ENCODE data around the gene TMEM201. TPM values are rescaled to one million over a fixed set of nuclear protein-coding genes. Genes with fewer than 3 reads are reported as not detected.

The TMEM201 gene
- total RNA-seq, 2 experiments from 2014 or later = 20.0 to 26.9 TPM

DNA sequence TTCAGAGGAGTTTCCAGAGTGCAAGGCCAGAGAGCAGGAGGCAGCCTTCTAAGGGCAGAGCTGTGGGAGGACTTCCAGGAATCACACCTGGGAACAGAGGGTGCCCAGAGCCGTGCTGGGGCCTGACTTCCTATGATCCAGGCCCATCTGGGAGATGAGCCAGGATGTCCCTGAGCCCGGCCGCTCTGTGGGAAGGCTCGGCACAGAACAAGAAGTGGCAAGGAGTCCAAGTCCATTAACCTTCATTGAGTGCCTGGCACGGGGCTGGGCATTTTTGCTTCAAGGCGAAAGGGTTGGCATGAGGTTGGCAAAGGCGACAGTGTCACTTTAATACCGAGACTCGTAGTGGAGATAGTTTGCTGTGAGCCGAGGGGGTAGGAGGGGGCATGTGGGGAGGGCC is 18.2 kb downstream of the TMEM201 start:
- Mint-ChIP-seq H3K4me1 (no peaks in the 10 kb centered on the region), H3K36me3 (peaks cover 6% of the 10 kb centered on the region), H3K4me3 (no peak overlapping the region), H3K27ac (no peak overlapping the region), H3K27me3 (no peaks in the 10 kb centered on the region), H3K9me3 (ENCODE audit: low read depth) (no peaks in the 10 kb centered on the region)
- no peak for DNase-seq
- CTCF ChIA-PET = interaction anchor here (1.3 kb wide), 1 partner anchor 8 kb away, joined by 3 read pairs; no protein-coding TSS in a partner anchor
- no peak for ATAC-seq

DNA sequence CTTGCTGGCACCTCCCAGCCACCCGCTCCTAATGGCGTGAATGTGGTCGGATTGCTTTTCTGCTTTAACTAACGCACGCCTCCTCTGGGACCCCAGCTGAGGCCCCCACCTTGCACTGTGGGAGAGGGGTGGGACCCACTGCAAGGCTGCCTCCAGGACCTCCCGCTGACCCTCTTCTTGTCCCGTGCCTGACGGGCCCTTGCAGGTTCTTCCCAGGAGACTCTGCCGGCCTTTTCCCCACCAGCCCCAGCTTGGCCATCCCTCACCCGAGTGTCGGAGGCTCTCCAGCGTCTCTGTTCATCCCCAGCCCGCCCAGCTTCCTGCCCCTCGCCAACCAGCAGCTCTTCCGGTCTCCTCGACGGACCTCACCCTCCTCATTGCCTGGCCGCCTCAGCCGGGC is 18.6 kb downstream of the TMEM201 start:
- ATAC-seq = no peak
- Mint-ChIP-seq H3K4me1 (no peaks in the 10 kb centered on the region), H3K9me3 (ENCODE audit: low read depth) (no peaks in the 10 kb centered on the region), H3K27ac (no peak overlapping the region), H3K27me3 (no peaks in the 10 kb centered on the region), H3K4me3 (no peak overlapping the region), H3K36me3 (peaks cover 6% of the 10 kb centered on the region)
- no peak for DNase-seq
- CTCF ChIA-PET = interaction anchor here (1.3 kb wide), 1 partner anchor 8 kb away, joined by 3 read pairs; no protein-coding TSS in a partner anchor

DNA sequence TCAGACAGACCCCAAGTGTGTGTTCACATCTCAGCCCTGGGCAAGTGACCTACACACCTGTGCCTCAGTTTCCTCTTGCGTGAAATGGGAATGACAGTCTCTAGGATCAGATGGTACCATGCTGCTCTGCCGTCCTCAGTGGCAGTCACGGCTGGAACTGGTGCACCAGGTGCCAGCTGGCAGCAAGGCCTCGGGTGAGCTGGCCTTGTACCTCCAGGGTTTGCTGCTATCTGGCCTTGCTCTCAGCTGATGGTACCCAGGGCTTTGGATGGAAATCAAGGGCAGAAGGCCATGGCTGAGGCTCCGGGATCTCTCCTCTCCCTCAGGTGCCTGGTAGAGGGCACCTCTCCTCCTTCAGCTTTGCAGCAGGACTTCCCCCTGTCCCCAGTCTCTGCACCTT is 21.3 kb downstream of the TMEM201 start:
- H3K9me3 Mint-ChIP-seq (ENCODE audit: low read depth) = no peaks in the 10 kb centered on the region
- H3K4me1 Mint-ChIP-seq = no peaks in the 10 kb centered on the region
- no peak overlapping the region for H3K4me3 Mint-ChIP-seq
- DNase-seq (no peak), ATAC-seq (no peak)
- H3K27me3 Mint-ChIP-seq = no peaks in the 10 kb centered on the region
- peaks cover 6% of the 10 kb centered on the region for H3K36me3 Mint-ChIP-seq
- CTCF ChIA-PET = no interaction called here
- no peak overlapping the region for H3K27ac Mint-ChIP-seq

DNA sequence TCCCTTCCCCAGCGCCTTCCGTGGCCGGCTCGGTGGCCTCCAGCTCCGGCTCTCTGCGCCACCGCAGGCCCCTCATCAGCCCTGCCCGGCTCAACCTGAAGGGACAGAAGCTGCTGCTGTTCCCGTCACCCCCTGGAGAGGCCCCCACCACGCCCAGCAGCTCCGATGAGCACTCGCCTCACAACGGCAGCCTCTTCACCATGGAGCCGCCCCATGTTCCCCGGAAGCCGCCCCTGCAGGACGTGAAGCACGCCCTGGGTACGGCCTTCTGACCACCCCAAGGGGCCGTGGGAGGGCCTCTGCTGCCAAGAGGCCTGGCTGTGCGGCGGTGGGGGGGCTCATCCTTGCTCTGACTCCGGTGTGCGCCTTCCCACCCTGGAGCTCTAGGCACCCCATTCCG is 21.8 kb downstream of the TMEM201 start:
- Mint-ChIP-seq H3K27ac (no peak overlapping the region), H3K27me3 (no peaks in the 10 kb centered on the region), H3K9me3 (ENCODE audit: low read depth) (no peaks in the 10 kb centered on the region), H3K36me3 (peaks cover 6% of the 10 kb centered on the region), H3K4me3 (no peak overlapping the region), H3K4me1 (no peaks in the 10 kb centered on the region)
- DNase-seq (no peak), ATAC-seq (no peak)
- CTCF ChIA-PET = no interaction called here

DNA sequence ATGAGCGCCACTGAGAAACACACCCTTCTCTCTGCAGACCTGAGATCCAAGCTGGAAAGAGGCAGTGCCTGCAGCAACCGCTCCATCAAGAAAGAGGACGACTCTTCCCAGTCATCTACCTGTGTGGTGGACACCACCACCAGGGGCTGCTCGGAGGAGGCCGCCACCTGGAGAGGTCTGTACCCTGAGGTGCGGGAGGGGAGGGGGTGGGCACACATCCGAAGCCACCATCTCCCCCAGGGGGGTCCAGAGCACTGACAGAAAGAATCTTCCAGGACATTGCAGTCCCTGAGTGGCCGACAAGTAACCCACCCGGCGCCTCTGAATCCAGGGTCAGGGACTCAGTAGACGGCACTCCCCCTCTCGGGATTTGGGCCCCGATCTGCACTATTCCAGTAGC is 23.0 kb downstream of the TMEM201 start:
- no peak overlapping the region for H3K4me3 Mint-ChIP-seq
- CTCF ChIA-PET = no interaction called here
- no peaks in the 10 kb centered on the region for H3K27me3 Mint-ChIP-seq
- no peak overlapping the region for H3K27ac Mint-ChIP-seq
- H3K4me1 Mint-ChIP-seq = no peaks in the 10 kb centered on the region
- no peak for DNase-seq
- H3K36me3 Mint-ChIP-seq = peaks cover 6% of the 10 kb centered on the region
- no peak for ATAC-seq
- H3K9me3 Mint-ChIP-seq (ENCODE audit: low read depth) = no peaks in the 10 kb centered on the region

DNA sequence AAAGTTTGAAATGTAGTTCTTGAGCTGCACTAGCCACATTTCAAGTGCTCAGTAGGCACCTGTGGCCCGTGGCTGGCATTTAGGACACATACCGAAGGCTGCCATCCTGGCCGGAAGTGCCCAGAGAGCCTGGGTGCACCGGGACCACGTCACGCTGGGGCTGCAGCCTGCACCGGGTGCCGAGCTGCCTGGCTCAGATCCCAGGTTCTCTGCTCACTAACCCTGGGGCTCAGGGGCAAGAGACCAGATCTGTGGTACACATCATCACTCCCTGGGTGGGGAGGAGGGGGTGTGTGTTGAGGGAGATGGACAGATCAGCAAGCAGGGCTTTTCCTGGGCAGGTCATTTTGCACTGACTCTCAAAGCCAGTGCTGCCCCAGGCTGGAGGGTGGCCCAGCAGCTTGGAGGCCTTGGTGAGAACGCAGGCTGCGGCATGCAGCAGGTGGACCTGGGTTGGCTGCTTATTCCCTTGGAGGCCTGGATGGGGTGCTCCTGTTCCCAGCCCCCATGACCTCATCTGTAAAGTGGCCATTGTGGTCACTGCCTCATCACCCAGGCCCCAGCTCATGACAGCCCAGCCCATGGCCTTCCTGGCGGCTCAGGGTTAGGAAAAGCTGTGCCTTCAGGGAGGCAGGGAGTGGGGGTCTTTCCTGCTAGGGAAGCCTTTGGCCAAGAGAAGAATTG is 23.6 kb downstream of the TMEM201 start:
- H3K27ac Mint-ChIP-seq = no peak overlapping the region
- H3K36me3 Mint-ChIP-seq = peaks cover 6% of the 10 kb centered on the region
- no peak for ATAC-seq
- no peaks in the 10 kb centered on the region for H3K27me3 Mint-ChIP-seq
- DNase-seq = no peak
- no peaks in the 10 kb centered on the region for H3K9me3 Mint-ChIP-seq (ENCODE audit: low read depth)
- no peaks in the 10 kb centered on the region for H3K4me1 Mint-ChIP-seq
- no peak overlapping the region for H3K4me3 Mint-ChIP-seq
- CTCF ChIA-PET = no interaction called here

DNA sequence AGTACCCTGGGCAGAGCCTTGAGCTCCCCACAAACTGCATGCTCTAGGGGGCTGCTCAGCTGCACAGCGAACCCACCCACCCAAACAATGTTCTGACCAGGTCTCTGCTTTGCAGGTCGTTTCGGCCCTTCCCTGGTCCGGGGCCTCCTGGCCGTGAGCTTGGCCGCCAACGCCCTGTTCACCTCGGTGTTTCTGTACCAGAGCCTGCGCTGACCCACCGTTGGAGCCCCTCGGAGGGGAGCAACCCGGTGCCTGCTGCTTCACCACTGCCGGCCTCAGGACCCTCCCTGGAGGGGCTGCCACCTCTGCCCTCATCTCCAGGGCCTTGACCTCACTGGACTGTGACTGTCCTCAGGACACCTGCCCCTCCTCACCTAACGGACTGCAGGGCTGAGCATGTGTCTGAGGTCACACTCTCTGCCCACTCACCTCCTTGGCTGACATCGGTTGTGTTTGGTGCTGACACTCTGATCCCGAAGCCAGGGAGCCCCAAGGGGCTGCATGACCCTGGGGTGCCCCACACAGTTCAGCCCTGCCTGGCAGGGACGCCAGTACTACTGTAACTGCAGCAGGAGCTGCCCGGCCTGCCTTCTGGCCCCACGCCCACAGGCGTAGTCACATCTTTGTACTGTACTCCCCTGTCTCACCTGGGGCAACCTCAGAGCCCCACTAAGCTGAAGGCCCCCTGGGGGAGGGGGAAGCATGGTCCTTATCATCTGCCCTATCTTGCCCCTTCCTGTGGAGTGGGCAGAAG is 24.3 kb downstream of the TMEM201 start:
- H3K36me3 Mint-ChIP-seq = peaks cover 6% of the 10 kb centered on the region
- ATAC-seq (no peak), DNase-seq (no peak)
- CTCF ChIA-PET = interaction anchor here (1.2 kb wide), 1 partner anchor 253 kb away, joined by 3 read pairs; no protein-coding TSS in a partner anchor
- no peaks in the 10 kb centered on the region for H3K4me1 Mint-ChIP-seq
- H3K27ac Mint-ChIP-seq = no peak overlapping the region
- H3K4me3 Mint-ChIP-seq = no peak overlapping the region
- no peaks in the 10 kb centered on the region for H3K27me3 Mint-ChIP-seq
- H3K9me3 Mint-ChIP-seq (ENCODE audit: low read depth) = no peaks in the 10 kb centered on the region

DNA sequence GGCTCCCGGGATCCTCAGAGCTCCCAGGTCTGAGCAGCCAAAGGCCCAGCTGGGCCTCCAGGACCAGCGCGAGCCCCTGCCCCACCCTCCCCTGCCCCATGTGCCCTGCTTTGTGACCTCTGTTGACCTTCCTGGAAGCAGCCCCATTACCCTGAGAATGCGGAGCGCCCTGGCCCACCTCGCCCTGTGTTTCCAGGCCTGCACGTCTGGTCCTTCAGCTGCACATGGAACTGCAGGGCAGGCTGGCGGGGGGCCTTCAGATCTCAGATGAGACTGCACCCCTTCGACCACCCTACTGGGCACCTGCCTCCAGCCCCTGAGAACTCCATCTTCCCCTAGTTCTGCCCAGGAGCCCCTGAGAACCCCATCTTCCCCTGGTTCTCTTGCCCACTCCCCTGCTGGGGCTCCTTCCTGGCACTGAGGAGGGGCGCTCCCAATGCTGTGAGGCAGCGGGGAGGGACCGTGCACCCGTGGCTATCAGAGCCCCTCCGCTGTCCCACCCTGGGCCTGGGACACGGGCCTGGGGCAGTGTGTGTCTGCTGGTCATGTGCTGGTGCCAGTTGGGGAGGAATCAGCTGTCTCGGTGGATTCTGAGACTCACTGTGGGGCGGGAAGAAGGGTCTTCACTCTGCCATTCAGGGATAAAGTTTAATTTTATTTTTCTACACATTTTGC is 25.1 kb downstream of the TMEM201 start:
- no peaks in the 10 kb centered on the region for H3K4me1 Mint-ChIP-seq
- H3K9me3 Mint-ChIP-seq (ENCODE audit: low read depth) = no peaks in the 10 kb centered on the region
- no peak for DNase-seq
- CTCF ChIA-PET = interaction anchor here (0.6 to 1.5 kb wide), 3 partner anchors 171 to 252 kb away, joined by 3 read pairs; no protein-coding TSS in a partner anchor
- H3K27me3 Mint-ChIP-seq = no peaks in the 10 kb centered on the region
- ATAC-seq = no peak
- H3K27ac Mint-ChIP-seq = no peak overlapping the region
- peaks cover 6% of the 10 kb centered on the region for H3K36me3 Mint-ChIP-seq
- H3K4me3 Mint-ChIP-seq = no peak overlapping the region

DNA sequence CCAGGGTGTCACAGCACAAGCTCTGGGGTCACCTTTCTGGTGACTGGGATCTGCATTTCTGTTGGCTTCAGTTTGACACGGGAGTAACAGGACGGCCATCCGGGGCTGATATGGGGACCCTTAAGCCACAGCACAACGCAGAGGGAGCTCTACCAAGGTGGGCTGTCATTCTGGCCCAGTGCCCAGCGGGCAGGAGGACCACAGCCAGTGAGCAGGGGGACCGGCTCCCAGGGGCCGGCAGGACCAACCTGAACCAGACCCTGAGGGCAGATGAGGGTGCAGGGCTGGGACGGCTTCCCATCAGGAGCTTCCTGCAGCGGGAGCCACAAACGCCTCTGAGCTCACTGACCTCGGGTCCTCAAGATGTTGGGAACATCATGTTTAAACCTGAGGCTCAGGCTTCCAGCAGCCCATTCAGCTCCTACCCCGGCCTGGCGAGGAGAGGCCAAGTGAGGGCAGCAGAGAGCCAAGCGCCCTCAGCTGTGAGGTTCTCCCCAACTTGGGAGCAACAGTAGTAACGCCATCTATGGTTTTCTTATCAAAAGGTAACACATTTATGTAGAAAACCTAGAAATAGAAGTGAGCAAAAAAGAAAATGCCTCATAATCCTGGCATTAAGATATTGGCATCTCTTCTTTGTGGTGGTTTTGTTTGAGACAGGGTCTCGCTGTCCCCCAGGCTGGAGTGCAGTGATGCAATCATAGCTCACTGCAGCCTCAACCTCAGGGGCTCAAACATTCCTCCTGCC is 26.8 kb downstream of the TMEM201 start:
- DNase-seq = peak; percentile 71
- peaks cover 7% of the 10 kb centered on the region for H3K27me3 Mint-ChIP-seq
- peaks cover 6% of the 10 kb centered on the region for H3K36me3 Mint-ChIP-seq
- H3K4me3 Mint-ChIP-seq = no peak overlapping the region
- H3K9me3 Mint-ChIP-seq (ENCODE audit: low read depth) = no peaks in the 10 kb centered on the region
- CTCF ChIA-PET = interaction anchor here (0.6 to 4.9 kb wide), 25 partner anchors 9 to 349 kb away, joined by 3 to 48 read pairs (median 4); partner anchors contain the start of gene PIK3CD
- no peak overlapping the region for H3K27ac Mint-ChIP-seq
- H3K4me1 Mint-ChIP-seq = no peaks in the 10 kb centered on the region
- peak; percentile 81 for ATAC-seq

DNA sequence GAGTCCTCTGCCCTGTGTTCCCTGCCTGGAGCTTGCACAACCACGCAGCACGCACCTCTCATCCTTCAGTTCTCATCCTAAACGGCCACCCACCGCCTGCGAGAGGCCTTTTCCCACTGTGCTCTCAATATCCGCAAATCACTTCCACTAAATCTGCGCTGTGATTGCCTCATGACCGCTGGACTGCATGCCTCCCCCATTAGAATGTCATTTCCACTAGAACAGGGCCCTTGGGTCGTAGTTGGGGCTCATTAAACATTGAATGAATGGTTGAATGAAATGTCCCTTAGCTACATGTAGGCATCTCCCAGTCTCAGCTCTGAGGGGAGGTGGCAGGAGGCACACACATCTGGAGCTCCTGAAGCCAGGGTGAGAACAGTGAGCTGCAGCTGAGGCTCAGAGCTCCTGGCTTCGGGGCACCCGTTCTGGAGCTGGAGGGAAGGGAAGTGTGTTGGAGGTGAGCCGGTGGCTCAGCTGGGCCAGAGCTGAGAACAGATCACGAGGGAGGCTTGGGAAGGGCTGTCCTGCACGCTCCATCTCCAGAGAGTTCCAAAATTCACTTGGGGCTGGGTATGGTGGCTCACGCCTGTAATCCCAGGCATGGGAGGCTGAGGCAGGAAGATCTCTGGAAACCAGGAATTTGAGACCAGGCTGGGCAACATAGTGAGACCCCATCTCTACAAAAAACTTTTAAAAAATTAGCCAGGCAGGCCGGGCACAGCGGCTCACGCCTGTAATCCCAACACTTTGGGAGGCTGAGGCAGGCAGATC is 30.4 kb downstream of the TMEM201 start:
- no peak overlapping the region for H3K27ac Mint-ChIP-seq
- H3K4me3 Mint-ChIP-seq = no peak overlapping the region
- no peaks in the 10 kb centered on the region for H3K36me3 Mint-ChIP-seq
- ATAC-seq (no peak), DNase-seq (no peak)
- H3K27me3 Mint-ChIP-seq = peaks cover 19% of the 10 kb centered on the region
- peaks cover 2% of the 10 kb centered on the region for H3K4me1 Mint-ChIP-seq
- CTCF ChIA-PET = interaction anchor here (0.7 to 4.9 kb wide), 2 partner anchors 8 to 125 kb away, joined by 4 to 48 read pairs; no protein-coding TSS in a partner anchor
- no peaks in the 10 kb centered on the region for H3K9me3 Mint-ChIP-seq (ENCODE audit: low read depth)

DNA sequence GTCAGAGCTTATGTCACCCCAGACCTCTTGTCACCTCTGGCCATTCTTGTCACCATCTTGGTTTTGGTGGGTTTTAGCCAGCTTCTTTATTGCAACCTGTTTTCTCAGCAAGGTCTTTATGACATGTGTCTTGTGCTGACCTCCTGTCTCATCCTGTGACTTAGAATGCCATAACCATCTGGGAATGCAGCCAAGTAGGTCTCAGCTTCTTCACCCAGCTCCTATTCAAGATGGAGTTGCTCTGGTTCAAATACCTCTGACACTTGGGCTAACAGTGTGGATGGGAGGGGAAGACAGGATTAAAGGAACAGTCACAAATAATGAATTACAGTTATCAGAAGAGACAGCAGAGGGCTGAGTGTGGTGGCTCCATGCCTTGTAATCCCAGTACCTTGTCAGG is 32.3 kb downstream of the TMEM201 start:
- peaks cover 22% of the 10 kb centered on the region for H3K27me3 Mint-ChIP-seq
- H3K4me3 Mint-ChIP-seq = no peak overlapping the region
- CTCF ChIA-PET = interaction anchor here (0.9 kb wide), 1 partner anchor 32 kb away, joined by 4 read pairs; no protein-coding TSS in a partner anchor
- H3K36me3 Mint-ChIP-seq = no peaks in the 10 kb centered on the region
- no peak overlapping the region for H3K27ac Mint-ChIP-seq
- H3K4me1 Mint-ChIP-seq = peaks cover 10% of the 10 kb centered on the region
- no peak for ATAC-seq
- DNase-seq = no peak
- H3K9me3 Mint-ChIP-seq (ENCODE audit: low read depth) = no peaks in the 10 kb centered on the region

DNA sequence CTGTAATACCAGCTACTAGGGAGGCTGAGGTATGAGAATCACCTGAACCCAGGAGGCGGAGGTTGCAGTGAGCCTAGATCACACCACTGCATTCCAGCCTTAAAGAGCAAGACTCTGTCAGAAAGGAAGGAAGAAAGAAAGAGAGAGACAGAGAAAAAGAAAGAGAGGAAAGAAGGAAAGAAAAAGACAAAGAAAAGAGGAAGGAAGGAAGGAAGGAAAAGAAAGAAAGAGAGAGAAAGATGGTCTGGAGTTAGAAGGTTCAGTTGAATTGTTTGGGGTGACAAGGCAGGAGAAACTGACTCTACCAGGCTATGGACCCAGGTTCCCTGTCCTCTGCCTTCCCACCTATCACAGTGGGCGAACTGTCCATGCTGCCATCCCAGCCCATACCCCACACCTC is 35.4 kb downstream of the TMEM201 start:
- Mint-ChIP-seq H3K27ac (no peak overlapping the region), H3K4me3 (no peak overlapping the region), H3K36me3 (no peaks in the 10 kb centered on the region), H3K4me1 (peaks cover 31% of the 10 kb centered on the region), H3K9me3 (ENCODE audit: low read depth) (no peaks in the 10 kb centered on the region), H3K27me3 (peaks cover 20% of the 10 kb centered on the region)
- CTCF ChIA-PET = interaction anchor here (1.2 kb wide), 1 partner anchor 43 kb away, joined by 3 read pairs; no protein-coding TSS in a partner anchor
- no peak for DNase-seq
- no peak for ATAC-seq
